Urinary bladder (tissue), 4 donors: ENCODE measurements around the gene NKX3-2. TPM values are rescaled to one million over a fixed set of nuclear protein-coding genes. Genes with fewer than 3 reads are reported as not detected.

Experiments used
- DNase-seq: peaks from one replicate; pipeline ENCODE4 v3.0.0-alpha.2; 2015; ENCODE audit errors: extremely low spot score
- H3K27ac ChIP-seq: one replicate; pipeline ENCODE4 v1.5.1; 2013; ENCODE audit warnings: low read depth, mild to moderate bottlenecking, moderate library complexity
- H3K36me3 ChIP-seq: one replicate; pipeline ENCODE4 v1.6.1; 2013; ENCODE audit warnings: mild to moderate bottlenecking, moderate library complexity; ENCODE audit not compliant: insufficient read depth
- H3K4me1 ChIP-seq: one replicate; pipeline ENCODE4 v1.6.1; 2013; ENCODE audit warnings: mild to moderate bottlenecking, moderate library complexity; ENCODE audit not compliant: insufficient read depth
- H3K4me3 ChIP-seq: one replicate; pipeline ENCODE4 v1.5.1; 2013; ENCODE audit warnings: low read depth, low read length
- WGBS: extraction: QIAGEN DNeasy Blood & Tissue Kit; methylation state at CpG from one replicate; pipeline ENCODE4 v1.1.7; 2013; 5-methylcytosine and 5-hydroxymethylcytosine counted together
- polyA plus RNA-seq: library from polyadenylated mRNA; stranded (reverse); fragments of 200-250 nt; gene quantifications from one replicate; pipeline ENCODE4 v1.2.3, GENCODE V29; 2013
- total RNA-seq: library from RNA; depleted of rRNA; stranded (reverse); fragments of >200 nt; gene quantifications from one replicate; pipeline ENCODE4 v1.2.3, GENCODE V29; 2014
- donor health status: healthy with polysubstance abuse.
- donor health status: healthy.

Gene NKX3-2
- total and polyA plus RNA-seq, 2 donors = 0.37 TPM; not detected in 1

- Histone ChIP-seq H3K27ac (no peak overlapping the region), H3K36me3 (no peaks in the 10 kb centered on the region), H3K4me3 (no peak overlapping the region), H3K4me1 (no peaks in the 10 kb centered on the region)
- DNase-seq = no peak
- 3% methylated on average over 32 of the region's 32 CpGs for WGBS
Observed at GRCh38 chr4:13534344-13535063, 9.8 kb downstream of the NKX3-2 start.

- DNase-seq = no peak
- Histone ChIP-seq H3K4me3 (no peak overlapping the region), H3K4me1 (no peaks in the 10 kb centered on the region), H3K36me3 (no peaks in the 10 kb centered on the region), H3K27ac (no peak overlapping the region)
- 13% methylated on average over 13 of the region's 13 CpGs for WGBS
Observed at GRCh38 chr4:13533670-13534343, 10.5 kb downstream of the NKX3-2 start.

- Histone ChIP-seq H3K4me3 (no peak overlapping the region), H3K4me1 (no peaks in the 10 kb centered on the region), H3K36me3 (no peaks in the 10 kb centered on the region), H3K27ac (no peak overlapping the region)
- 29% methylated on average over 8 of the region's 8 CpGs for WGBS
- no peak for DNase-seq
Observed at GRCh38 chr4:13531625-13531998, 12.7 kb downstream of the NKX3-2 start.

- Histone ChIP-seq H3K4me1 (no peaks in the 10 kb centered on the region), H3K36me3 (no peaks in the 10 kb centered on the region), H3K27ac (no peak overlapping the region), H3K4me3 (no peak overlapping the region)
- 6% methylated on average over 35 of the region's 35 CpGs for WGBS
- DNase-seq = no peak
Observed at GRCh38 chr4:13530823-13531624, 13.3 kb downstream of the NKX3-2 start.

GRCh38 chr4:13529128-13529919 lies 15.0 kb downstream of the NKX3-2 start:
- WGBS = 8% methylated on average over 37 of the region's 37 CpGs
- DNase-seq = no peak
- no peak overlapping the region for H3K27ac ChIP-seq
- no peaks in the 10 kb centered on the region for H3K36me3 ChIP-seq
- H3K4me1 ChIP-seq = no peaks in the 10 kb centered on the region
- no peak overlapping the region for H3K4me3 ChIP-seq

GRCh38 chr4:13528821-13529127 lies 15.5 kb downstream of the NKX3-2 start:
- Histone ChIP-seq H3K36me3 (no peaks in the 10 kb centered on the region), H3K27ac (no peak overlapping the region), H3K4me3 (no peak overlapping the region), H3K4me1 (no peaks in the 10 kb centered on the region)
- 5% methylated on average over 5 of the region's 5 CpGs for WGBS
- no peak for DNase-seq

- no peak overlapping the region for H3K27ac ChIP-seq
- no peak for DNase-seq
- 3% methylated on average over 35 of the region's 35 CpGs for WGBS
- no peak overlapping the region for H3K4me3 ChIP-seq
- H3K36me3 ChIP-seq = no peaks in the 10 kb centered on the region
- no peaks in the 10 kb centered on the region for H3K4me1 ChIP-seq
Observed at GRCh38 chr4:13527981-13528820, 16.1 kb downstream of the NKX3-2 start.

- no peaks in the 10 kb centered on the region for H3K4me1 ChIP-seq
- no peak overlapping the region for H3K4me3 ChIP-seq
- WGBS = 4% methylated on average over 46 of the region's 46 CpGs
- DNase-seq = no peak
- H3K27ac ChIP-seq = no peak overlapping the region
- no peaks in the 10 kb centered on the region for H3K36me3 ChIP-seq
Observed at GRCh38 chr4:13527192-13527980, 16.9 kb downstream of the NKX3-2 start.

GRCh38 chr4:13526658-13527057 lies 17.6 kb downstream of the NKX3-2 start:
- Histone ChIP-seq H3K27ac (no peak overlapping the region), H3K36me3 (no peaks in the 10 kb centered on the region), H3K4me3 (no peak overlapping the region), H3K4me1 (no peaks in the 10 kb centered on the region)
- 32% methylated on average over 3 of the region's 3 CpGs for WGBS
- no peak for DNase-seq

GRCh38 chr4:13525606-13526281 lies 18.6 kb downstream of the NKX3-2 start:
- Histone ChIP-seq H3K36me3 (no peaks in the 10 kb centered on the region), H3K4me1 (no peaks in the 10 kb centered on the region), H3K4me3 (no peak overlapping the region), H3K27ac (no peak overlapping the region)
- no peak for DNase-seq
- 34% methylated on average over 4 of the region's 4 CpGs for WGBS

GRCh38 chr4:13524504-13525243 lies 19.6 kb downstream of the NKX3-2 start:
- no peak for DNase-seq
- Histone ChIP-seq H3K4me1 (no peaks in the 10 kb centered on the region), H3K27ac (no peak overlapping the region), H3K4me3 (no peak overlapping the region), H3K36me3 (no peaks in the 10 kb centered on the region)
- WGBS = 10% methylated on average over 36 of the region's 36 CpGs
